Calu3 (cell line): ENCODE measurements around the gene ELAVL2. TPM values are rescaled to one million over a fixed set of nuclear protein-coding genes. Genes with fewer than 3 reads are reported as not detected.

ENCODE experiments used
- BruUV-seq: library from RNA; stranded (reverse); fragments of 400-500 nt; replicated peaks from 2 replicates; lab custom pipeline; 2021; lab: Mats Ljungman, UMichigan
- CTCF ChIA-PET: fragments of 300-600 bp; sonication (Branson Sonifier 250); formaldehyde crosslinking; loops from one replicate; lab custom pipeline; 2022; ENCODE audit warnings: antibody characterized with exemption; lab: Charles Lee
- DNase-seq: peaks from one replicate; pipeline ENCODE4 v3.0.0; 2022
- H3K27ac Mint-ChIP-seq: one replicate; pipeline ENCODE4 v1.8.0; 2022; ENCODE audit warnings: mixed read lengths; ENCODE audit not compliant: unreplicated experiment
- H3K27me3 Mint-ChIP-seq: one replicate; pipeline ENCODE4 v1.8.0; 2022; ENCODE audit warnings: mixed read lengths; ENCODE audit not compliant: unreplicated experiment
- H3K36me3 Mint-ChIP-seq: one replicate; pipeline ENCODE4 v1.8.0; 2022; ENCODE audit warnings: mild to moderate bottlenecking, moderate library complexity, mixed read lengths; ENCODE audit not compliant: insufficient read depth, unreplicated experiment
- H3K4me1 Mint-ChIP-seq: one replicate; pipeline ENCODE4 v1.8.0; 2022; ENCODE audit warnings: mild to moderate bottlenecking, low read depth, mixed read lengths; ENCODE audit not compliant: unreplicated experiment
- H3K4me3 Mint-ChIP-seq: one replicate; pipeline ENCODE4 v1.8.0; 2022; ENCODE audit warnings: mild to moderate bottlenecking, low read depth, moderate library complexity, mixed read lengths; ENCODE audit not compliant: unreplicated experiment
- H3K9me3 Mint-ChIP-seq: one replicate; pipeline ENCODE4 v1.8.0; 2022; ENCODE audit warnings: low read depth, mixed read lengths; ENCODE audit not compliant: unreplicated experiment
- CTCF ChIP-seq: fragments of 200-600 bp; IDR thresholded peaks from one replicate; pipeline ENCODE4 v1.8.0; 2022; ENCODE audit warnings: antibody characterized with exemption; ENCODE audit not compliant: unreplicated experiment
- intact Hi-C: fragments of 100-400 bp; cut with micrococcal nuclease; formaldehyde crosslinking; loops from one replicate; pipeline ENCODE4 v1.10.0; 2022; ENCODE audit not compliant: unreplicated experiment
- total RNA-seq: library from RNA; stranded (reverse); gene quantifications from 2 replicates; pipeline ENCODE4 v1.2.3, GENCODE V29; 2022

The ELAVL2 gene
- total RNA-seq, 1 experiment from 2014 or later, result not detected

DNA sequence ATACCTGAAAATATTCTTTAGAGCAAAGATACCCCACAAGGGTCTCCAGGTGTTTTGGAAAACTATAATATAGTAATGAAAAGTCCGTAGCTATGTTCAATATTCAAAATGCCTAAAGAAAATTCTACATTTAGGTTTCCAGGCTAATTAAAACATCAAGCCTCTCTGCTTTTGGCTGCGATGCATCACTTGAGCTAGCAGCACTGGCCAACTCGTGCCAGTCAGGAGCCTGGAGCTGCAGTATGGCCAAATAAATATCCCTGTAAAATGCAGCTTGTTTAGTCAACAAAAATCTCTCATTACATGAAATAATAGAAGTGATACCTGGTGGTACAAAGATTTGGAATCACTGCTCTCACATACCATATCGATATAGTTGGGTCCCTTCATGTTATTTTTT lies 181.1 kb downstream of the ELAVL2 start:
- no peaks in the 10 kb centered on the region for H3K4me1 Mint-ChIP-seq
- DNase-seq, result no peak
- no peak overlapping the region for H3K27ac Mint-ChIP-seq
- no TSS peak for BruUV-seq
- H3K27me3 Mint-ChIP-seq, result no peaks in the 10 kb centered on the region
- no peaks in the 10 kb centered on the region for H3K36me3 Mint-ChIP-seq
- CTCF ChIA-PET, result no interaction called here
- no peak for TF ChIP-seq CTCF
- no peaks in the 10 kb centered on the region for H3K9me3 Mint-ChIP-seq
- intact Hi-C loops, result no loop called here
- no peak overlapping the region for H3K4me3 Mint-ChIP-seq

DNA sequence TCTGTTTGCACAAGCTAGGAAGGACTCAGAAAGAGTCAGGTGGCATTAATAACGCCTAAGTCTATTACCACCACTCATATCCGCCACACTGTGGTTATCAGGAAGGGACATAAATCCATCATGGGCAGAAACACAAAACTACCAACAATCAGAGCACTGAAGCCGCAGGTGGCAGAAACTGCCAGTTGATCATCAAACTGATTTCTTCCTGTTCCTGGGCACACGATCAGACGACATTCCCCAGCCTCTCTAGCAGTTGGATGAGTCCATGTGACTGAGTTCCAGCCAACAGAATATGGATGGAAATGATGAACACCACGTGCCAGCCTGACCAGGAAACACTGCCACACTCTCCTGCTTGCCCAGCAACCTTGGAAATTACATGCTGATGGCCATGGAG lies 181.7 kb downstream of the ELAVL2 start:
- intact Hi-C loops, result no loop called here
- no peak for DNase-seq
- no peak overlapping the region for H3K27ac Mint-ChIP-seq
- TF ChIP-seq CTCF, result no peak
- CTCF ChIA-PET, result no interaction called here
- H3K27me3 Mint-ChIP-seq, result no peaks in the 10 kb centered on the region
- no peaks in the 10 kb centered on the region for H3K9me3 Mint-ChIP-seq
- no peaks in the 10 kb centered on the region for H3K36me3 Mint-ChIP-seq
- no peak overlapping the region for H3K4me3 Mint-ChIP-seq
- BruUV-seq, result no TSS peak
- no peaks in the 10 kb centered on the region for H3K4me1 Mint-ChIP-seq

GRCh38 chr9:23643656-23644258 lies 182.3 kb downstream of the ELAVL2 start:
- Mint-ChIP-seq H3K27me3 (no peaks in the 10 kb centered on the region), H3K4me1 (no peaks in the 10 kb centered on the region), H3K36me3 (no peaks in the 10 kb centered on the region), H3K9me3 (no peaks in the 10 kb centered on the region), H3K27ac (no peak overlapping the region), H3K4me3 (no peak overlapping the region)
- intact Hi-C loops, result no loop called here
- no TSS peak for BruUV-seq
- DNase-seq, result no peak
- CTCF ChIA-PET, result no interaction called here
- no peak for TF ChIP-seq CTCF
